Measurements from ENCODE around the gene RGS6.

RGS6 gene

DNA sequence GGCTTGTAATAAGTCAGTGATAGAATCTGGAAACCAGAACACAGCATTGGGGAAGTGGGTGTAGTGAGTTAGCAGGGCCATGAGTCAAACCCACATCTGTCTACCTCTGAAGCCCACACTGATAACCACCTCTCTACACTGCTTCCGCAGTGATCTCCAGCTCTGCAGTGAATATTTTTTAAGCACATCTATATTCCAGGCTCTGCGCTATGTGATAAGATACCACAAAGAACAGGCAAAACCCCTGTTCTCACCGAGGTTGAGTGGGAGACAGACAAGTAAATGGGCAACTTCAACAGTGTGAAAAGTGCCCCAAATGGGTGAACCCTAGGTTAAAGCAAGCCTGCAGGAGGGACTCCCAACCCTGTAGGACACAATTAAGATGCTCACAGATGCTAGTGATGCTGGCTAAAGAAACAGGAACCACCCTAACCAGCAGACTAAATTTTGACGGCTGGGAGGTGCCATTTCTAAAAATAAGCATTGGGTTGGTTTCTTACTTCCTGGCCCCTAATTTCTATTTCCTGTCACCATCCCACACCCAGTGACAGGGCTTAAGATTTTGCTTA is 586.7 kb downstream of the RGS6 start:
- TF ChIP-seq GATA3 (IDR thresholded peaks at IDR 0.05; ENCODE audit: low read depth, low read length) (no peak), GATA2 (IDR thresholded peaks at IDR 0.05; ENCODE audit: low read depth, low read length) (no peak)

DNA sequence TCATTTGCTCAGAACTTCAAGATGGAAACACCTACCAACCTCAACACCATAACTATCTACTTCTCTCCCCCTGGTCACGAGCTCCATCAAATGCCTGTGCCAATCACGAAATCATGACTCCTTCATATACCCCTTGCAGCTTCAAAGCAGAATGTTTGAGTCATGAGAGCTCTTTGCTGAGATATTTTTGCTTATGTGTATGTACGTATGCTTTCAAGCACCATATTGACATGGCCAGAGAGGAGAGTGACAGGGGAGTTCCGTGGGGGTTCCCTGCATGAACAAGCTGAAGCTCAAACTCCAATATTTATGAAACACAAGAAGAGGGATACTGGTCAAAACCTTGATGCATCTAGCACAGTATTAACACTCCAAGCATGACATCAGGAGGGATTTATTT is 587.3 kb downstream of the RGS6 start:
- TF ChIP-seq GATA3 (IDR thresholded peaks at IDR 0.05; ENCODE audit: low read depth, low read length) (no peak), GATA2 (IDR thresholded peaks at IDR 0.05; ENCODE audit: low read depth, low read length) (no peak)

GRCh38 chr14:72521045-72521444 is 588.8 kb downstream of the RGS6 start:
- TF ChIP-seq GATA2 (IDR thresholded peaks at IDR 0.05; ENCODE audit: low read depth, low read length), result no peak
- TF ChIP-seq GATA3 (IDR thresholded peaks at IDR 0.05; ENCODE audit: low read depth, low read length), result no peak

GRCh38 chr14:72521968-72522741 is 589.9 kb downstream of the RGS6 start:
- no peak for TF ChIP-seq GATA2 (IDR thresholded peaks at IDR 0.05; ENCODE audit: low read depth, low read length)
- no peak for TF ChIP-seq GATA3 (IDR thresholded peaks at IDR 0.05; ENCODE audit: low read depth, low read length)

DNA sequence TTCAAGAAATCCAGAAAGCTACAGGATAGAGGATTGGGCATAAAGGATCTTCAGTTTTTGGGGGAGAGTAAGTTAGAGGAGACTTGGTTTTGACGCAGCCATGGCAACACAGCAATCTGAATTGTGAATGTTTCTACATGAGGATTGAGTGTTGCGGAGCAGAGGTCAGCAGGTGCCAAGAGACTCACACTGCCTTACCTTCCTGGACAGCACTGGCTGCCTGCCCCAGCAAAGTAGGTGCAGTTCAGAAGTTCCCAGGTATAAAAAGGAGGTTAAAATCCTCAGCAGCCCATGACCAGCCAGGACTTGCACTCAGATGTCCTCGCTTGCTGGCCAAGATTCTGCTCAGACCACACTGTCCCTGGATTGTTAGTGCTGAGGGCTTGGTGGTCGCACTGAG is 590.6 kb downstream of the RGS6 start:
- TF ChIP-seq GATA2 (IDR thresholded peaks at IDR 0.05; ENCODE audit: low read depth, low read length), result no peak
- no peak for TF ChIP-seq GATA3 (IDR thresholded peaks at IDR 0.05; ENCODE audit: low read depth, low read length)

DNA sequence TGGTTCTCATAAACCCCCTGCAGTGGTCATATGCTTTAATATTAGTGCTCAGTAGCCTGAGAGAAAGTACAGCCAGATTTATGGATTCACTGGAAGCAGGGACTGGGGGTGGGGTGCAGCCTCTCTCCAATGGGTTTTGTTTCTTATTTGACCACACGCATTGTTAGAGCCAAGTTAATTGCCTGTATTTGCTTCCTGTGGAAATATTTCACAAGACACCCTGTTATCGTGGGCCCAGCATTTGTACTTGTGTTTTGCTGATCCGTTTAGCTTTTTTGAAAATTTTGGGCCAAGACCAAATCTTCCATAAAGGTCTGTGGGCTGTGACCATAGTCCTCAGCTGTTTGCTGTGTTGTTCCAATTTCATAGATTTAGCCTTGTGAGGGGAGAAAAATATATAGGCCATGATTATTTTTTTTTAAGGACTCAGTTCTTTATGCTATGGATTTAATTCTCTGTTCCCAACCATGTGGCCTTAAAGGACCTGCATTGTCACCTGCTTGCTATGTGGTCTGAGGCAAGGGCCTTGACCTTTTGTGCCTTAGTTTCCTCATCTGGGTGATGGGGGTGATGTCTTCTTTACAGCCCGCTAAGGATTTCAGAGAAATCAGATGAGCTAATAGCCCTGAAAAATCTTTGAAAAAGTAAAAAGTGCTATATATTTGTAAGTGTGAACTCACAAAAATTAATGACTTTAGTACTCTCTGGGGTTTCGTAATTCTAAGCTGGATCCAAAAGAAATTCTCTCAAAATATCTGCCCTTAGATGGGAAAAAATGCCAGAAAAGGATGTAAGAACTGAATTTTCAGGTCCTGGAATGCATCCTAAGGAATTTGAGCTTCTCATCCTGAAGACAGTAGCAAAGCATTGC is 591.4 kb downstream of the RGS6 start:
- TF ChIP-seq GATA2 (IDR thresholded peaks at IDR 0.05; ENCODE audit: low read depth, low read length), result no peak
- TF ChIP-seq GATA3 (IDR thresholded peaks at IDR 0.05; ENCODE audit: low read depth, low read length), result no peak

GRCh38 chr14:72524295-72524629 is 592.0 kb downstream of the RGS6 start:
- no peak for TF ChIP-seq GATA2 (IDR thresholded peaks at IDR 0.05; ENCODE audit: low read depth, low read length)

GRCh38 chr14:72525087-72525915 is 593.1 kb downstream of the RGS6 start:
- TF ChIP-seq GATA3 (IDR thresholded peaks at IDR 0.05; ENCODE audit: low read depth, low read length) (no peak), GATA2 (IDR thresholded peaks at IDR 0.05; ENCODE audit: low read depth, low read length) (no peak)

GRCh38 chr14:72527591-72527990 is 595.4 kb downstream of the RGS6 start:
- no peak for TF ChIP-seq GATA2 (IDR thresholded peaks at IDR 0.05; ENCODE audit: low read depth, low read length)

DNA sequence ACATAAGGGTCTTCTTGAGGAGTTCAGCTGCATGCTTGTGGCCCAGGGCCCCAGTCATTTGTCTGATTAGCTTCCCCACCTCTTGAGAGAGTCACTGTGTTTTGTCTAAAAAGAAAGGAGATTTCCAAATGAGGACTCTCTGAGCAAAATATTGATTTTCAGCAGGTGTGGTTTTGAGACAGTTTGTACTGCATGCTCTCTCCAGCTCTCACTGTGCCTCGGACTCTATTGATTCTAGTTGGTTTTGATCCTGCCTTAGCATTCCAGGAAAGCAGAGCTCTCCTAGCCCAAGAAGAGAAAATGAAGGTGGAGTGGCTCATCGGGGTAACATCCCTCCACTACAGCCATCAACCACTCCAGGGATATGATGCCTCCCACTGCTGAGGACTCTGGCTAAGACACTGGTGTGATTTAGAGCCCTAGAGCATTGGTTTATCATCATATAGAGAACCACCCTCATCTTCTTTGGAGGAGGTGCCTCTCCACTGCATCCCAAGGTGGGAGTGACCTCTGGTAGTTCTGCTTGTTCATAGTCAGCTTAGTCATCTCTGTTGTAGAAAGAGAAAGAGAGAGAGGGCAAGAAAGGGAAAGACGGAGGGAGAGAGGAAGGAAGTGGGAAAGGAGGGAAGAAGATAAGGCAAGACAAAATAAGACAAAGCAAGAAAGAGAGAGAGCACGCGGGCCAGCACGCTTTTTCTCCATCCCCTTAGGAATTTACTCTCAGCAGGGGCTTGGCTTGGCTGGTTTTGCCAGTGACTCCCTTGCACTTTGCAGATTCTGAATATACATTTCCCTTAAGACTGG is 596.0 kb downstream of the RGS6 start:
- TF ChIP-seq GATA2 (IDR thresholded peaks at IDR 0.05; ENCODE audit: low read depth, low read length) (no peak), GATA3 (IDR thresholded peaks at IDR 0.05; ENCODE audit: low read depth, low read length) (no peak)

DNA sequence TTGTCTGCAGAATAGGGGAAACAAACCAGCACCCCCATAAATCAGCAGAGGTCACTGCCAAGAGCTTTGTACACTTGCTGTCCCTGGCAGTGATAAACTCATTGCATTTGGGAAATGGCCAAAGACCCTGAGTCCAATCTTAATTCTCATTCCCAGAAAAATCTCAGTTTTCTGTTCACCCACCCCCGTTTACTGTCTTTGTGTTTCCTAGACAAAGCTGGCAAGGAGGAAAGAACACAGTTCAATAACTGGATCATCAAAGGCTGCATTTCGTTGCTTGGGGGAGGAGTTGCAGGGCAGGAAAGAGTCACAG is 596.6 kb downstream of the RGS6 start:
- TF ChIP-seq GATA3 (IDR thresholded peaks at IDR 0.05; ENCODE audit: low read depth, low read length), result no peak
- TF ChIP-seq GATA2 (IDR thresholded peaks at IDR 0.05; ENCODE audit: low read depth, low read length), result no peak

GRCh38 chr14:72532686-72533454 is 600.6 kb downstream of the RGS6 start:
- TF ChIP-seq GATA2 (IDR thresholded peaks at IDR 0.05; ENCODE audit: low read depth, low read length), result no peak
- TF ChIP-seq GATA3 (IDR thresholded peaks at IDR 0.05; ENCODE audit: low read depth, low read length), result no peak

DNA sequence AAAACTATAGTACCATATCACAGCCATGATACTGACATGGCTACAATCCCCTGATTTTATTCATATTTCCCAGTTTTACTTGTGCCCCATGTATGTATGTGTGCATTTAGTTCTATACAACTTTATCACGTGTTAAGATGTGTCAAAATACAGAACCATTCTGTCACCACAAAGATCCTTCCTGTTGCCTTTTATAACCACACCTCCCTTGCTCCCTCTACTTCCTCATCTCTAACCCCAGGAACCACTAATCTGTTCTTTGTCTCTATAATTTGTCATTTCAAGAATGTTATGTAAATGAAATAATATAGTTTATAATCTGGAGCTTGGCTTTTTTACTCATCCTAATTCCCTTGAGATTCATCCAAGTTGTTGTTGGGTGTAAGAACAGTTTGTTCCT is 603.3 kb downstream of the RGS6 start:
- TF ChIP-seq GATA3 (IDR thresholded peaks at IDR 0.05; ENCODE audit: low read depth, low read length) (no peak), GATA2 (IDR thresholded peaks at IDR 0.05; ENCODE audit: low read depth, low read length) (no peak)
